M059J (cell line): ENCODE results near the gene CDK16. TPM values are rescaled to one million over a fixed set of nuclear protein-coding genes. Genes with fewer than 3 reads are reported as not detected.

ENCODE experiments used
- DNase-seq: peaks from one replicate; pipeline ENCODE4 v3.0.0-alpha.2; 2012; ENCODE audit warnings: low read depth
- total RNA-seq: library from RNA; depleted of rRNA; stranded (reverse); fragments of >200 nt; shearing (Covaris generic); gene quantifications from 2 replicates; pipeline ENCODE4 v1.2.3, GENCODE V29; 2014

CDK16 gene
- total RNA-seq, 1 experiment from 2014 or later: 209 TPM

DNA sequence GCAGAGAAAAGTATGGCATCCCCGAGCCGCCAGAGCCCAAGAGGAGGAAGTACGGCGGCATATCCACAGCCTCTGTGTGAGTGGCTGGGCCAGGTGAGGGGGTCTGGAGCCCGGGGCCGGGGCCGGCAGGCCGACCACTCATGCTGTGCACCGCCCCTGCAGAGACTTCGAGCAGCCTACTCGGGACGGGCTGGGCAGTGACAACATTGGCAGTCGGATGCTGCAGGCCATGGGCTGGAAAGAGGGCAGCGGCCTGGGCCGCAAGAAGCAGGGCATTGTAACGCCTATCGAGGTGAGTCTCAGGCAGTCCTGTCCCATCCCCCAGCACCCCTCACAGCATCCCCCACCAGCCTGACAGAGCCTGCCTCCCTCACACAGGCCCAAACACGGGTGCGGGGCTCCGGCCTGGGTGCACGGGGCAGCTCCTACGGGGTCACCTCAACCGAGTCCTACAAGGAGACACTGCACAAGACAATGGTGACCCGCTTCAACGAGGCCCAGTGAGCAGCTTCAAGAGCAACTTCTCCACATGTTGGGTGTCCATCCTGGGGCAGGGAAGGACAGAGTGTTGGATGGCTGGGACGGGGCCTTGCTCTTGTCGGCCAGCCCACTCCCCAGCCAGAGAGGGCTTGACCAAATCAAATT lies 32.3 kb upstream of the CDK16 start:
- DNase-seq: no peak

DNA sequence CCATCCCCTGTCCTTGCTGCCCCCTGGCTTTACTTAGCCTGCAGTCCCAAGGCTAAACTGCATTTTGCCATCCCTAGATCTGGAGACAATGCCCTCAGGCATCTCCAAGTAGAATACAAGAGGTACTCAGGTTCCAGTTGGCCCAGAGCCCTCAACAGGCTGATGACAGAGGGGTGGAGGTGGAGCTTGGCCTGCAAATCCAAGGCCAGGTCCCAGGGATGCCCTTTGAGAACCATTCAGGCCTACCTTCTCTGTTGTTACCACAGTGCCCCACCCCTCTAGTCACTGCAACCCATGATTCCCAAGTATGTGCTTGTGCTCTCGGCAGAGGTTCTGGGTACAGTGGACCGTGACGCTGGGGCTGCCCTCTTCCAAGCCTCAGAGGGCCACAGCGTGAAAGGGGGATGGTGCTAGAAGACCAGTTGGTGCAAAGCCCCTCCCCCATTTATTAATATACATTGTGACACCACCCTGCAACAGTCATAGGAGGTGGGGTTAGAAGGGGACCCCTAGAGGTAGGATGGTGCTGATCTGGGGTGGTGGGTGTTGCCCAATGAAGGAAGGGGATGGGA lies 31.3 kb upstream of the CDK16 start:
- peak; percentile 65 for DNase-seq

DNA sequence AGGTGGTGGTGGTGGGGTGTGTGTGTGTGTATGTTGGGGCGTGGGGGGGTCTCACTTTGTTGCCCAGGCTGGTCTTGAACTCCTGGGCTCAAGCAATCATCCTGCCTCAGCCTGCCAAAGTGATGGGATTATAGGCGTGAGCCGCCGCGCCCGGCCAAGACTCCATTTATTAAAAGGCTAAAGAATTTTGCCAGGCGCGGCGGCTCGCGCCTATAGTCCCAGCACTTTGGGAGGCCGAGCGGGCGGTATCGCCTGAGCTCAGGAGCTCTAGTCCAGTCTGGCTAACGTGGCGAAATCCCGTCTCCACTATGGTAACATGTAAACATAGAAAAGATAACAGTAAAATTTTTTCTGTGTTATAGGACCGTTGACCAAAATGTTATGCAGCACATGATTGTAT lies 28.6 kb upstream of the CDK16 start:
- DNase-seq: no peak

DNA sequence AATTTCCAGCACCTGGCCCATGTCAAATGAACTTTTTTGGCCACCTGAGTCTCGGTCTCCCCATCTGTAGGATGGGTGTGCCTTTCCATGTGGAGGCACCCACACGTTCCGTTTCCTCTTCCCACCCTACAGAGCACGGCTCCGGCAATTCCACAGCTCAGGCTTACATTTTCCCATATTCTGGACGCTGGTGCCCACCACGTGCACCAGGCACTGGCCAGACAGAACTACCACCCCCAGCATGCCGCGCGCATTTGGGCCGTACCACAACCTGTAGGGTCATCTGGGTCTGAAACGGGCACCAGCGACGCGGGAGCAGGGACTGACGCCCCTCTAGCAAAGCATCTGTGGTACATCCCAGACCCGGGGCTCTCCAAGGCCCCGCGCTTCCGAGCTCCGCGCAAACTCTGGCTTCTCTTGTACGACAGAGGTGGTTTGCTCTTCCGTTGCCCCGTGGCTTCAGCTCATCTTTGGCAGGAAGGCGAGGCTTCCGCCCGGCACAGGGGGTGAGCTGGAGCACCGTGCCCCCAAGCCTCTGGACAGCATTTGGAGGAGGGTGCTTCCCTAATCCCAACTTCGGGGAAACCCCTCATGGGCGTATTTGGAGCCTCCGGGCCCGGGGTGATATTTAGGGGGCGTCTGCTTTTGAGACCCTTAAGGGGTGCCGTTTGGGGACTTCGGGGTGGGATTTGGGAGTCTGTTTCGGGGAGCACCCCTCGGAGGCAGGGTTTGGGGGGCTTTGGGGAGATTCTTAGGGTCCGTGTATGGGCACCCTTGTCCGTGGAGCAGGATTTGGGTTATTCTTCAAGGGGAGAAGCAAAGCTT lies 27.8 kb upstream of the CDK16 start:
- DNase-seq: peak; percentile 91

DNA sequence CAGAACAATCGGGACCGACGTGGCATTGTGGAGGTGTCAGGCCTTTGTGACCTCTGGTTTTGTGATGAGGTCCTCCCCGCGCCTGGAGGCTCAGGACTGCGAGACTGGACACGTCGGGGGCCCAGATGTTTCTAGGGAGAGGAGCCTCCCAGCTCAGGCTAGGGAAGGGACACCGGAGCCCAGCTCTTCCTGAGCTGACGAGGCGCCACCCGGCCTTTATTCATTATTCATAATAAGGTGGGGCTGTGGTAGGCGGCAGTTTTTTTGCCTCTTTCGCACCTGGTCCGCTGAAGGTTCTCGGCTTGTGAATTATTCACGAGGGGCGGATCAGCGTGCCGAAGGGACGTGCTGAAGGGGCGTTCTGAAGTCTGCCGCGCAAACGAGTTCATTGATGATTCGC lies 27.1 kb upstream of the CDK16 start:
- peak; percentile 35 for DNase-seq

DNA sequence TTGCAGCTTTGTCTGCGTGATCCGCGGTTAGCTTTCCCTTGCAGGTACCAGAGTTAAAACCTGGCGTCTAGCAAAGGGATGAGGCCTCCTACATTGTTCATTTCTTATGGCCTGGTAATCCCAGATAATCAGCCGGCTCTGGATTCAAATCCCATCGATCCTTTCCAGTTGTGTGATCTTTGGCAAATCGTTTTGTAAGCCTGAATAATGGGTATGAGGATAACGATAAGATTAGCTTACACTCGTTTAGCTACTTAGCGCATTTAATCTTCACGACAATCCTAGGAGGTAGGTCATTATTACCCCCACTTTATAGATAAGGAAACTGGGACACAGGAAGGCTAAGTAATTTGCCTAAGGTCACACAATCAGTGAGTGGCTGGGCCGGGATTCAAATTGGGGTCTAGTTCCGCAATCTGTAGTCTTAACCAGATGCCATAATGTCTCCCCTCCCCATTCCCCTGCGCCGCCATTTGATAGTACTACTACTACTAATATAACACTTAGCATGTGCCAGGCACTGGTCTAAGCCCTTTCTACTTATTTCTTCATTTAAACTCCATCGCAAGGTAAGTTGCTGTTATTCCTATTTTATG lies 26.6 kb upstream of the CDK16 start:
- no peak for DNase-seq

DNA sequence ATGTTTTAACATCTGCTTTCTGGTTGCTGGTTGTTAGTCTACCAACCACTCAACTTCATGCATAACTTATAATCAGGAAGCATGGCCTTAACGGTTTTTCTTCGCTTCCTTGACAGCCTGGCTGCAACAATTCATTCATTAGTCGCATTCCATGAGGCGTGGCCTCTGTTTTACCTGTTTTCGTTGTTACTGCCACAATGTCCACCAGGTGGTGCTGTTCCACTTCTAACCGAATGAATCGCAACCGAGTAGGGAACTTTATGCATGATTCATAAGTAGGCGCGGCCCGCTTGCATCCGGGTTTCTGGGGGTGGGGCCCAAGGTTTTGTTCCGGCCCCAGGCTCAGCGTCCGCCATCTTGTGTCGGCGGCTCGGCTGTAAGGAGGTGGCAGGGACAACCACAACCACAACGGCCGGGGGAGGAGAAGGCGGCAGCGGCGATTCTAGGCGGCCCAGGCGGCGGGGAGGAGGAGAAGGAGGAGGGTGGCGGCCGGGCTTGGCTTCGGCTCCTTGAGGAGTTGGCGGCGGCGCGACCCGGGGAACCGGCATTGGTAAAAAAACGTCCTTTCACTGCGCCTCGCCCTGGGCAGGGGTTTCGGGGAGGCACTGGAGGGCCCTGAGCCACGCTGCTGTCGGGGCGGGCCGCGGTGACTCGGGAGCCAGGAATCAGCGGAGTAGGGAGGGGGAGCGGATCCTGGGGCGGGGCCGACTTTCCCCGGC lies 24.8 kb upstream of the CDK16 start, which contains the start of gene UBA1:
TSS of gene UBA1 (plus strand) at position 355 of the 719 bp plus-strand sequence. CDS start 4,974 bp downstream, outside the sequence.
- DNase-seq: peak; percentile 95

DNA sequence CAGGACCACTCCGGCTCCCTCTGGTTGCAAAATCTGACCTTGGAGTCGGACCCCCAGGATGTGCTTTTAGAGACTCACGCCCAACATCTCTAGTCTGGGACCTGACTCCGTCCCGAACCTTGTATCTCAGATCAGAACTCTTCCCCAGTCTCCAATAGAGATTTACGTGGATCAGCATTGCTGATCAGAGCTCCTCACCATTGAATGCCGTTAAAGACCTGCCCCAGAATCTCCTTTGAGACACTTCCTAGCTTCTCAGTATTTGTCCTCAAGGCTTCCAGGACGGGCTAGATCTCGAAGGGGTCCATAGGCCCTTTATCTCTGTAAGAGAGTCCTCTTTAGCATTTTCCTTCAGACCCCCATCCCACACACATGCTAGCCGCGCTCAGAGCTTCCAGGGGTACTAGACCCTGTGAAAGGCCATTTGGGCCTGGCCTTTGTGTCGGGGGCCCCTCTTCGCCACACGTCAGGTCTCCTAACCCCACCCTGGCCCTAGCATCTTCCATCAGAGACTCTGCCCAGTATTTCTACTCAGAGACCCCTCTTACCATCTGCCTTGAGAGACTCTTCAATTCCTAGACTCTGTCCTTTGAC lies 24.2 kb upstream of the CDK16 start:
- DNase-seq: no peak

DNA sequence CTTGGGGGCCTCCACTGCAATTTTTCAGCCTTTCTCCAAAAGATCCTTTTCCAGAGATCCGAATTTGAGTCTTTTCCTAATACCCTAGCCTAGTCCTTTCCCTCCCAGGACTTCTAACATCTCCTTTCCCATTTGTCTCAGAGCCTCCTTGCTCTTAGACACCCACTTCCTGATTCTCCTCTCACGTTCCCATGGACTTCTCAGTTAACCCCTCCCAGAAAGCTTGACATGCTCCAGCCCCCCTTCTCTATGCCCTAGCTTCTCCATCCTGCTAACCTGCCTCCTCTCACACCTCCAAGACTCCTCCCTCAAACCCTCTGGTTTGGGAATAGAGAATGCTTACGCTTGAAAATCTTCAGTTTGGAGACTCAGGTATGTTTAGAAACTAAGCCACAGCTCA lies 22.4 kb upstream of the CDK16 start:
- no peak for DNase-seq

DNA sequence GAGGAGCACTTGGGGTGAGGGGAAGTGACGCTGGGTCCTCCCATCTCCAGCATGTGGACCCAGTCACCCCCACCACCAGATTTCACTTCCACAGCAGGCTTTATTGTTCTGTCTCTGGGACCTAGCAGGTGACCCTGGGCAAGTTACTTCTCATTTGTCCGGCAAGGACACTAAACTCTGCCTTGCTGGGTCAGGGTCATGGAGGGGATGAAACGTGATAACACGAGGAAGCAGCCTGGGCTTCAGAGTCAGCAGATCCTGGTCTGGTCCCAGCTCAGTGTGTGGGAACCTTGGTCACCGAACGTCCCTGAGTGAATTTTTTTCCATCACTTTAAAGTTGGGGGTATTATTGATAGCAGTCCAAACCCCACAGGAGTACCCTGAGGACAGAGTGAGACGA lies 21.0 kb upstream of the CDK16 start:
- no peak for DNase-seq

DNA sequence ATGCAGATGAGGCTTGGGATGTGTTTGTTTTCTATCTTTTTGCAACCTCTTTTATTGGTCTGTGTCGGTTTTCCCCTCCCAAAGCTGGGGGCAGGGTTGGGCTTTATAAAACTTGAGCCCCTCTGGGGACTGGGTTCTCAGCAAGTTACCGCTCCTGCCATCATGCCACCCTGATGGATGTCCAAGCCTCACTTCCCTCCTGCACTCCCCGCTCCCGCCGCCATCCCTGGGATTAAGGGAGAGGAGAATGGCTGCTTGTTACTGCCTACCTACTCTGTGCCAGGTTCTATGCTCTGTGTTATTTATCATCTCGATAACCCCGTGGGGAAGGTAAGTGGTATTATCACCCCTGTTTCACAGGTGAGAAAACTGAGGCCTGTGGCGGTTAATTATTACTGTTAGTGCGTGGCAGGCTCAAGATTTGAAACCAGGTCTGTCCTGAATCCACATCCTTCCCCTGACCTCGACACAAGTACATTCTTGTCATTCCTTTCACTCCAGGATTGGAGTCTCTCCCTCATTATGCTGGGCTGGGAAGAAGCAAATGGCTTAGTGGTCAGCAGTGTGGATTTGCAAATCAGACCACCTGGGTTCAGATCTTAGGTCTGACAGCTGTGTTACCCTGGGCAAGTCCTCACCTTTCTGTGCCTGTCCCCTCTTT lies 20.3 kb upstream of the CDK16 start:
- no peak for DNase-seq

DNA sequence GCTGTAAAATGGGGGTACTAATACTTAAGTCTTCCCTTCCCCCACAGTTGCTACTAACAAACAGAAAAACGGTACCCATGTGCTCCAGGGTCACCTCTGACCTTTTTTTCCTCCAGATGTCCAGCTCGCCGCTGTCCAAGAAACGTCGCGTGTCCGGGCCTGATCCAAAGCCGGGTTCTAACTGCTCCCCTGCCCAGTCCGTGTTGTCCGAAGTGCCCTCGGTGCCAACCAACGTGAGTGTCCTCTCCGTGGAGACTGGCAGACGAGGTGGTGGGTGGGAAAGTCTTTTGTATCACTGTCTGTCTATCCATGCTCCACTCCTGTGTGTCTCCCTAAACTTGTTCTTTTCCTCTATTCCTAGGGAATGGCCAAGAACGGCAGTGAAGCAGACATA lies 19.8 kb upstream of the CDK16 start:
- DNase-seq: no peak

DNA sequence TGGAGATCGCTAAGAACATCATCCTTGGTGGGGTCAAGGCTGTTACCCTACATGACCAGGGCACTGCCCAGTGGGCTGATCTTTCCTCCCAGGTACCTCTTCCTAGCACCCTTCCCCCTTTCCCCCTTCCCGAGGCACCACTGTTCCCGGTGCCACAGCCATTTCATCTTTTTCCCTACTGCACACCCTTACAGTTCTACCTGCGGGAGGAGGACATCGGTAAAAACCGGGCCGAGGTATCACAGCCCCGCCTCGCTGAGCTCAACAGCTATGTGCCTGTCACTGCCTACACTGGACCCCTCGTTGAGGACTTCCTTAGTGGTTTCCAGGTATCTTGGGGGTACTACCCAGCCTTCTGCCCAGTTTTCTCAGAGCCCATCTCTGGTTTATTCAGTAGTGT lies 19.2 kb upstream of the CDK16 start:
- no peak for DNase-seq

DNA sequence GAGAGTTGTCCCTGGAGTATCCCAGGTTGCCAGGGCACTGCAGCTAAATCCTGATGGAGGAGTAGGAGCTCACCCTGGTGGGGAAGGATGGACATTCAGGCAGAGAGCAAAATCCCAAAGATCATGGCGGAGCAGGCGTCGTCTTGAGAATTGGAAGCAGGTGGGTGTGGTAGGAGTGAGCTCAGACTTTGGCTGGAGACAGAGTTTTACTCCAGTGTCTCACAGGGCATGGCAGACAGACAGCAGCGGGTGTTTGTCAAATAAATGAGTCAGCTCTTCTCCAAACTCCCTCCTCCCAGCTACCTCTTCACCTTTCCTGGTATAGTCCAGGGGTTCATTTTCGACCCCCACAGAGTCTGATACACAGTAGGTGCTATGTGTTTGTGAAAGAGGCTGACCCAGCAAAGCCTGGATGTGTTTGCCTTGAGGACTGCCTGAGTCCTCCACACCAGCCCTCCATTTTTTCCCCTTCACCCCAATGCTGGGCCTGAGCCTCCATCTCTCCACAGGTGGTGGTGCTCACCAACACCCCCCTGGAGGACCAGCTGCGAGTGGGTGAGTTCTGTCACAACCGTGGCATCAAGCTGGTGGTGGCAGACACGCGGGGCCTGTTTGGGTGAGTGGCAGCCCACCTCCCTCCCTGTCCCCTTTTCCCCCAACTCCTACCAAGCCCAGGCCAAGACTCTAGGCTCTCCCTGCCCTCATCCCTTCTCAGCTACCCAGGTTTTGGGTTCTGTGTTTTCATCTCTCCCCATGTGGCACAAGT lies 17.9 kb upstream of the CDK16 start:
- DNase-seq: no peak

DNA sequence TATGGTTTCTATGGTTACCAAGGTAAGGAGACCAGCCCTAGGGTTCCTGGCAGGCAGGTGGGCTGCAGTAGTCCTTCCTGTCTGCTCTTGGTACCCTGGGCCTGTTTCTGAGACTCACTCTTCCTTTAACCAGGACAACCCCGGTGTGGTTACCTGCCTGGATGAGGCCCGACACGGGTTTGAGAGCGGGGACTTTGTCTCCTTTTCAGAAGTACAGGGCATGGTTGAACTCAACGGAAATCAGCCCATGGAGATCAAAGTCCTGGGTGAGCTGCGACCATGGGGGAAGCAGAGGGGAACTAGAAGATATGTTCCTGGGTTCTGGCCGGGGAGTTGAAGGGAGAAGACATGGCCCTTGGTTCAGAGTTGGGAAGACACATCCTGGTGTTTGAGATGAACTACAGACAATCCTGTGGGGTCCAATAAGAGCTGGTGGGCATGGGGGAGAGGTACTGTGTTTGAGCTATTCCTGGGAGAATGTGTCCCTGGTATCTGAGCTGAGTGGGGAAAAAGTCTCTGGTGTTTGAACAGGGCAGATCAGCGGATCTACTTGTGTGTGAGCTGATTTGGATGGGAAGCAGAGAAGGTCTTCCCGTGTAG lies 17.0 kb upstream of the CDK16 start:
- DNase-seq: no peak

DNA sequence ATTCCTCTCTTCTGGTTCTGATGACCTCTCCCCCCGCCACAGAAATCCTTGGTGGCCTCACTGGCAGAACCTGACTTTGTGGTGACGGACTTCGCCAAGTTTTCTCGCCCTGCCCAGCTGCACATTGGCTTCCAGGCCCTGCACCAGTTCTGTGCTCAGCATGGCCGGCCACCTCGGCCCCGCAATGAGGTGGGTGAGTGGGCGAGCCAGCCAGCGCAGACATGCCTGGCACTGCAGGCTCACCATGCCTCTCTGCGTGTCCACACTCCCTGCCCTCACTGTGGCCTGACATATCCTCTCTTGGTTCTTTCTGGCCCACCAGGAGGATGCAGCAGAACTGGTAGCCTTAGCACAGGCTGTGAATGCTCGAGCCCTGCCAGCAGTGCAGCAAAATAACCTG lies 16.2 kb upstream of the CDK16 start:
- DNase-seq: no peak

DNA sequence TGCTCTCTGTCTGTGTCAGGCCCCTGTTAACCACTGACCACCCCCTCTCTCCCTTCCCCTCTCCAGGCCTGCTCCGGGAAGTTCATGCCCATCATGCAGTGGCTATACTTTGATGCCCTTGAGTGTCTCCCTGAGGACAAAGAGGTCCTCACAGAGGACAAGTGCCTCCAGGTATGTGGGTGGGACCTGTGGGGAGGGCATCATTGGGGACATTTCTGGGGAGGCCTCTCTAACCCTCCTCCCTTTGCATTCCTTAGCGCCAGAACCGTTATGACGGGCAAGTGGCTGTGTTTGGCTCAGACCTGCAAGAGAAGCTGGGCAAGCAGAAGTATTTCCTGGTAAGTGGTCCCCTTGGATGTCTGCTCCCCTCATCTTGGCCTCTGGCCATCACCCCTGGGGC lies 15.6 kb upstream of the CDK16 start:
- DNase-seq: no peak

DNA sequence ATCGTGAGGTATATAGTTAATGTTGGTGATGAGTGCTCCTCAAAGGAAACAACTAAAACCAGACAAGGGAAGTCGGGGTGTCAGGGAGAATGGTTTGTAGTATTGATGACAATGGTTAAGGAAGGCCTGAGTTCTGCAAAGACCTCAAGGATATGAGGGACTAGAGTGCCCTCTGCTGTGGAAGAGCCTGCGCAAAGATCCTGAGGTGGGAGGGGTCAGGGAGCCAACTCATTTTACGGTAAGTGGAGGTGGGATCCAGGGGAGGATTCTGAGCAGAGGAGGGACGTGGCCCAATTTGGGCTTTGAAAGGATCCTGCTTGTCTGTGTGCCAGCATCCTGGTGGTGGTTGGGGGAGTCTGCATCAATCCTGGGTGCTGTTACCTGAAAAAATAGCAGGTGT lies 13.5 kb upstream of the CDK16 start:
- DNase-seq: no peak

DNA sequence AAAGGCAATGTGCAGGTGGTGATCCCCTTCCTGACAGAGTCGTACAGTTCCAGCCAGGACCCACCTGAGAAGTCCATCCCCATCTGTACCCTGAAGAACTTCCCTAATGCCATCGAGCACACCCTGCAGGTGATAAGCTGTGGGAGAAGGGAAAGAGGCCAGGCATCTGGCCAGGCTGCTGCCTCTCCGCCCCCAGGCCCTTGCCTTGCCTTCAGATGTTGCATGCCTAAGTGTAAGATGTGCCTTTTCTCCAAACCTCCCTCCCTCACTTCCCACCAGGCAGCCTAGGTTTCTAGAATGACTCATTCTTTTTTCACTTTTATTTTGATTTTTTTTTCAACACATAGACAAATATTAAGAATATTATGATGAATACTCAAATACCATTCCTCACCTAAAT lies 12.2 kb upstream of the CDK16 start:
- DNase-seq: peak; percentile 69

DNA sequence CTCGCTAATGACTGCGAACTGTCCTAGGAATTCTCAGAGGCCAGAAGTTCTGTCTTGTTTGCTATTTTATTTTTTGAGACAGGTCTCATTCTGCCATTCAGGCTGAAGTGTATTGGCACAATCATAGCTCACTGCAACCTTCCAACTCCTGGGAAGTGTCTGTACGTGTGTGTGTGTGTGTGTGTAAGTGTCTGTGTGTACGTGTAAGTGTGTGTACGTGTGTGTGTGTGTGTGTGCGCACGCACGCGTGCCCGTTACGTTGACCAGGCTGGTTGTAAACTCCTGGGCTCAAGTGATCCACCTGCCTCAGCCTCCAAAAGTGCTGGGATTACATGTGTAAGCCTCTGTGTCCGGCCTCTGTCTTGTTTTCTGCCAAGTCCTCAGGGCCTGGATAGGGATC lies 10.4 kb upstream of the CDK16 start:
- DNase-seq: no peak
